ENCODE data around the gene NAALADL2.

DNA sequence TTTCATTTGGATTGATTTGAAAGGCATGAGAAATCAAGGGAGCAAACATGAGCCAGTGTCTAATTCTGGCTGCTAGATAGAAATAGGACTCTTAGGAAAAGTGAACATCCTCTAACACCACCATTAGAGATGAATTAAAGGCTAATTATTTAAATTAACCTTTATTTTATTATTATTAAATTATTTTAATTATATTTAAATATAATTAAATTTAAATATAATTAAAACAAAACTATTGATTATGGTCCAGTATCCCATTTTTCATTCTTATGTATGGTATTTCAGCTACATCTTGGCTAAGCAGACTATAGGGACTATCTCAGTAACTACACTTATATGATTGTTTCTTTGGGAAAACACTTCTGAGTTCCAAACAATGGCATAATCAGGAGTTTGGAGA, 904.8 kb downstream of the NAALADL2 start:
- TF ChIP-seq, protein P1, sequence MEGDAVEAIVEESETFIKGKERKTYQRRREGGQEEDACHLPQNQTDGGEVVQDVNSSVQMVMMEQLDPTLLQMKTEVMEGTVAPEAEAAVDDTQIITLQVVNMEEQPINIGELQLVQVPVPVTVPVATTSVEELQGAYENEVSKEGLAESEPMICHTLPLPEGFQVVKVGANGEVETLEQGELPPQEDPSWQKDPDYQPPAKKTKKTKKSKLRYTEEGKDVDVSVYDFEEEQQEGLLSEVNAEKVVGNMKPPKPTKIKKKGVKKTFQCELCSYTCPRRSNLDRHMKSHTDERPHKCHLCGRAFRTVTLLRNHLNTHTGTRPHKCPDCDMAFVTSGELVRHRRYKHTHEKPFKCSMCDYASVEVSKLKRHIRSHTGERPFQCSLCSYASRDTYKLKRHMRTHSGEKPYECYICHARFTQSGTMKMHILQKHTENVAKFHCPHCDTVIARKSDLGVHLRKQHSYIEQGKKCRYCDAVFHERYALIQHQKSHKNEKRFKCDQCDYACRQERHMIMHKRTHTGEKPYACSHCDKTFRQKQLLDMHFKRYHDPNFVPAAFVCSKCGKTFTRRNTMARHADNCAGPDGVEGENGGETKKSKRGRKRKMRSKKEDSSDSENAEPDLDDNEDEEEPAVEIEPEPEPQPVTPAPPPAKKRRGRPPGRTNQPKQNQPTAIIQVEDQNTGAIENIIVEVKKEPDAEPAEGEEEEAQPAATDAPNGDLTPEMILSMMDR (IDR thresholded peaks at IDR 0.05 in 4 of 5, conservative IDR thresholded peaks at IDR 0.05 in 1 of 5): no peak
- no peak for TF ChIP-seq POLR2A (IDR thresholded peaks at IDR 0.05)

Measured in gastrocnemius medialis (tissue), 4 donors.